ENCODE measurements around the gene DCBLD1. TPM values are rescaled to one million over a fixed set of nuclear protein-coding genes. Genes with fewer than 3 reads are reported as not detected.
A peak's percentile ranks its signal among the peaks of the same experiment; 100 is the strongest.

DCBLD1 gene
- total RNA-seq, 1 donor: 27.4 TPM

DNA sequence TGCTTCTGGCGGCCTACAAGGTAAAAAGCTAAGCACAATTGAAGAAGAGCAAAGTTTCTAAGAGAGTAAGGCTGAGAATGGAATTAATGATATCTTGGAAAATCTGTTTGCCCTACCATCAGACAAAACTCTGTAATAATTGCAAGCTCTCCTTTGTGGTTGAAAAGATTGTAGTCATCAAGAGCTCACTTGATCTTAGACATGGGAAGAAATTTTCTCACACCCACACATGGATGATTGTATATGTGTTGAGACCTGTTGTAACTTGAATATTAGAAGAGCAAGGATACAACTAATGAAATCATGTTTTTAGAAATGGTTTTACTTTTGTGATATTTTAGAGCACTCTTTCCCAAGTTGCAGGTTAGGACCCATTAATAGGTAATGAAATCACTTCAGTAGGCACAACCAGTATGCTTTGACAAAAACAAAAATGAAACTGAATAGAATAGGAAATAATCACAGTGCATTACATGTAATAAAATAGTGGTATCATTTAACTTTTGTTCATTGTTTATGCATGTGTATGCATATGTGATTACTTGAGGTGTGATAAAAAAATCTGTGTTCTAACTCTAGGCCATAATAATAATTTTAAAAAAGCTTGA is 14.0 kb downstream of the DCBLD1 start:
- TF ChIP-seq, protein P1, sequence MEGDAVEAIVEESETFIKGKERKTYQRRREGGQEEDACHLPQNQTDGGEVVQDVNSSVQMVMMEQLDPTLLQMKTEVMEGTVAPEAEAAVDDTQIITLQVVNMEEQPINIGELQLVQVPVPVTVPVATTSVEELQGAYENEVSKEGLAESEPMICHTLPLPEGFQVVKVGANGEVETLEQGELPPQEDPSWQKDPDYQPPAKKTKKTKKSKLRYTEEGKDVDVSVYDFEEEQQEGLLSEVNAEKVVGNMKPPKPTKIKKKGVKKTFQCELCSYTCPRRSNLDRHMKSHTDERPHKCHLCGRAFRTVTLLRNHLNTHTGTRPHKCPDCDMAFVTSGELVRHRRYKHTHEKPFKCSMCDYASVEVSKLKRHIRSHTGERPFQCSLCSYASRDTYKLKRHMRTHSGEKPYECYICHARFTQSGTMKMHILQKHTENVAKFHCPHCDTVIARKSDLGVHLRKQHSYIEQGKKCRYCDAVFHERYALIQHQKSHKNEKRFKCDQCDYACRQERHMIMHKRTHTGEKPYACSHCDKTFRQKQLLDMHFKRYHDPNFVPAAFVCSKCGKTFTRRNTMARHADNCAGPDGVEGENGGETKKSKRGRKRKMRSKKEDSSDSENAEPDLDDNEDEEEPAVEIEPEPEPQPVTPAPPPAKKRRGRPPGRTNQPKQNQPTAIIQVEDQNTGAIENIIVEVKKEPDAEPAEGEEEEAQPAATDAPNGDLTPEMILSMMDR (IDR thresholded peaks at IDR 0.05; ENCODE audit: insufficient read depth, low read length): no peak
- peak; percentile 59 for DNase-seq (ENCODE audit: low read depth)
- H3K4me3 ChIP-seq (ENCODE audit: low read depth, low read length): no peak overlapping the region

DNA sequence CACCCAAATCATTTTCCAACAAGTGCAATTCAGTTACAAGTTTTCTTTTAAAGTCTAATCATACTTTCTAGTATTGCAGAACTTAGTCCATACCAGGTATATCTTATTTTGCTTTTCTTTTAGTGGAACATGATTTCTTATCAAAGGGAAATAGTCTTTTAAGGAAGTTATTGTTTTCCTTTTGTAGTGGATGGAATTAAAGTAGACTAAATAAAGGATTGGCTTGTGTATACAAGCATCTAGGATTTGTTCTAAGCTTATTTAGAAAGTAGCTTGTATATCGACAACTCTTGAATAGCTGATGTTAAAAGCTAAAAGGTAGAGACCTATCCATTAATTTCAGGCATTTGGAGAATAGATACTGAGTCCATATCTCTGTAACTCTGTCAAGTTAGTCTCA is 14.8 kb downstream of the DCBLD1 start:
- no peak for DNase-seq (ENCODE audit: low read depth)
- no peak overlapping the region for H3K4me3 ChIP-seq (ENCODE audit: low read depth, low read length)
- TF ChIP-seq, protein P1 (IDR thresholded peaks at IDR 0.05; ENCODE audit: insufficient read depth, low read length): no peak

GRCh38 chr6:117498159-117498558 is 15.7 kb downstream of the DCBLD1 start:
- no peak overlapping the region for H3K4me3 ChIP-seq (ENCODE audit: low read depth, low read length)
- DNase-seq (ENCODE audit: low read depth): peak; percentile 78
- TF ChIP-seq, protein P1 (IDR thresholded peaks at IDR 0.05; ENCODE audit: insufficient read depth, low read length): no peak

DNA sequence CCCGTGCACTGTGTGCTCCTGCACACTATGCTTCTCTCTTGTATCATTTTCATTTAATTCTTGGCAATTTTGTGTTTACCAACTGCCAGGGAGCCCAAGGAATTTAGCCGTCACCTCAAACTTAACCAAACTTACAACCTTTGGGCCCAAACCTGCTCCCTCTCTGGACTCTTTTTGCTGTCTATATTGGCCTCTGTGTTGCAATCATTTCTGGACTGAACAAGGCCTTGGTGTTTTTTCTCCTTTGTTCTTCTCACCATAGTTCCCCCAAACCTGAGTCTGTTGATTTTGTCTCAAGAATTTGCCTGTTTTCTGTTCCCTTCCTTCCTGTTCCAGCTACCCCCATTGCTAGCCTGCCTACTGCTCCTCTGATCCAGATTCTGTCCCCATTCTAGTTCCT is 19.2 kb downstream of the DCBLD1 start:
- no peak for DNase-seq (ENCODE audit: low read depth)
- no peak overlapping the region for H3K4me3 ChIP-seq (ENCODE audit: low read depth, low read length)
- TF ChIP-seq, protein P1 (IDR thresholded peaks at IDR 0.05; ENCODE audit: insufficient read depth, low read length): no peak

GRCh38 chr6:117502580-117502979 is 20.1 kb downstream of the DCBLD1 start:
- DNase-seq (ENCODE audit: low read depth): peak; percentile 38

DNA sequence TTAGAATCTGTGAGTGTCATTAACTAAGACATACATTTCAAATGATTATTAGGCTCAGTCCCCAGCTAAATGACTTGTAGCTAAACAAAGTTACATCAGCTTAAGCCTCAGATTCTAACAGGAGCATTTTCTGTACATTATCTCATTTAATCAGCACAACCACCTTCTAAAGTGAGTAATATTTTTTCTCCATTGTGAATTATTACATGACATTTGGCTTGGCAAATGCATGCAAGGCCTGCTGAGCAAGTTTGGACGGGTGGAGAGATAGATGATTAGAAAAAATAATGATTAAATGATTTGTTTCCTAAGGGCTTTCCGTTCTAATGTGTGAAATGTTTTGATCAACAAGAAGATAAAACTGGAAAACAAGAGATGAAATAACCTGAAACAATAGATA is 20.7 kb downstream of the DCBLD1 start:
- peak; percentile 33 for DNase-seq (ENCODE audit: low read depth)
- TF ChIP-seq, protein P1 (IDR thresholded peaks at IDR 0.05; ENCODE audit: insufficient read depth, low read length): no peak

More at GRCh38 chr6:117502580-117502979, 20.1 kb downstream of the DCBLD1 start:
- TF ChIP-seq, protein P1 (IDR thresholded peaks at IDR 0.05; ENCODE audit: insufficient read depth, low read length): no peak
- no peak overlapping the region for H3K4me3 ChIP-seq (ENCODE audit: low read depth, low read length)

More for the DNA sequence above, 20.7 kb downstream of the DCBLD1 start:
- no peak overlapping the region for H3K4me3 ChIP-seq (ENCODE audit: low read depth, low read length)
